Gastroesophageal sphincter (tissue), 3 donors: ENCODE measurements around the gene MYRIP.

Source experiments
- CTCF ChIP-seq, 4 experiments: fragments of 200-600 bp in 2 of 4; fragments of 450-650 bp in 2 of 4; sonication (generic) in 1 of 4; IDR thresholded peaks; one replicate each; pipeline ENCODE4 v1.5.1; 2017 to 2019; ENCODE audit warnings: antibody characterized with exemption in 4 of 4, mild to moderate bottlenecking in 2 of 4, moderate library complexity in 2 of 4
- POLR2A ChIP-seq, 2 donors: fragments of 450-650 bp; IDR thresholded peaks; one replicate each; pipeline ENCODE4 v1.6.1; 2017; ENCODE audit warnings: antibody characterized with exemption in 2 of 2, mild to moderate bottlenecking in 2 of 2, moderate library complexity in 1 of 2

GRCh38 chr3:39910826-39911464, 101.5 kb downstream of the MYRIP start:
- TF ChIP-seq CTCF (IDR thresholded peaks at IDR 0.05) (no peak), POLR2A (IDR thresholded peaks at IDR 0.05) (no peak)
